Measurements from ENCODE around the gene NSL1.
"Not testable (repeated sequence)": the region's sequence is repeated elsewhere in the genome, so short reads cannot be mapped to it uniquely, and the experiment has no call there.

The NSL1 gene

GRCh38 chr1:212782422-212783154 is 9.0 kb downstream of the NSL1 start:
- DNase-seq, result peak in 1 of 2 experiments; percentile 36

DNA sequence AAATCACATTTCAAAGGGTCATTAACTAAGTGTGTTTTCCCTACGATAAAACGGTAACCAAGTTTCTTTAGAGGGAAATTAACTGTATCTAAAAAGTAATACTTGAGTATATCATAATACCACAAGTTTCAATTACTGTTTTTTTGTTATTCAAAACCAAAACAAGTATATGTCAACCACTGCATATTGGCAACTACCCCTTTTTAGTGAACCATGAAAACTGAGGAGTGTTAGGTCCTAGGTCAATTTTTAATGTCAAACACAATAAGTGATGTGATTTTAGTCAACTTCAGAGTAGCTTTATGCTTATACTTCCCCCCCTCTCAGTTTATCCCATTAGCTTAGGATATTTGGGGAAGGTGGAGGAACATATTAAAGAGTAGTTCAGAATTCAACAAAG is 10.4 kb downstream of the NSL1 start:
- no peak for DNase-seq

- no peak for DNase-seq
Measured at GRCh38 chr1:212780759-212781158, 10.8 kb downstream of the NSL1 start.

GRCh38 chr1:212779086-212779485 is 12.5 kb downstream of the NSL1 start:
- DNase-seq, result not testable (repeated sequence)

- DNase-seq, result no peak
Measured at GRCh38 chr1:212777151-212777550, 14.4 kb downstream of the NSL1 start.

DNA sequence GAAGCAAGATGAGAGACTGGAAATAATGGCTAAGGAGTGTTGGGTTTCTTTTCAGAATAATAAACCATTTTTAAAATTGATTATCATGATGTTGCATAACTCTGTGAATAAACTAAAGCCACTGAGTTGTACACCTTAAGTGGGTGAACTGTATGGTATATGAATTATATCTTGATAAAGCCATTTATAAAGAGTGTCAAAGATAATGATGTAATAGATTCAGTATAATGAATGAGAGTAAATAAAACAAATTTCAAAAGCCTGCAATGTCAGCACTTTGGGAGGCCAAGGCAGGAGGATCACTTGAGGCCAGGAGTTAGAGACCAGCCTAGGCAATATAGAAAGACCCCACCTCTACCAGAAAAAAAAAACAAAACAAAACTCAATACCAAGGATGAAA is 16.3 kb downstream of the NSL1 start:
- DNase-seq, result no peak

DNA sequence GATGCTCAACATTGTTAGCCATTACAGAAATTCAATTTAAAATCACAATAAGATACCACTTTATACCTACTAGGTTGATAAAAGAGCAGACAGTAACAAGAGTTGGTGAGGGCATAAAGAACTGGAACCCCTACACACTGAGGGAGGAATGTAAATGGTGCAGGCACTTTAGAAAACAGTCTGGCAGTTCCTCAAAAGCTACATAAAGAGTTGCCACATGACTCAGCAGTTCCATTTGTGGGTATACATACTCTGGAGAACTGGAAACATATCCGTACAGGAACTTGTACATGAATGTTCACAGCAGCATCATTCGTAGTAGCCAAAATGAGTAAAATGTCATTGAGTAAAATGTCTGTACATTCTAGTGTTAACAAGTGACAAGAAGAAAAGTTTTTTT is 17.0 kb downstream of the NSL1 start:
- DNase-seq, result no peak

- DNase-seq, result no peak
Measured at GRCh38 chr1:212773011-212773410, 18.6 kb downstream of the NSL1 start.

DNA sequence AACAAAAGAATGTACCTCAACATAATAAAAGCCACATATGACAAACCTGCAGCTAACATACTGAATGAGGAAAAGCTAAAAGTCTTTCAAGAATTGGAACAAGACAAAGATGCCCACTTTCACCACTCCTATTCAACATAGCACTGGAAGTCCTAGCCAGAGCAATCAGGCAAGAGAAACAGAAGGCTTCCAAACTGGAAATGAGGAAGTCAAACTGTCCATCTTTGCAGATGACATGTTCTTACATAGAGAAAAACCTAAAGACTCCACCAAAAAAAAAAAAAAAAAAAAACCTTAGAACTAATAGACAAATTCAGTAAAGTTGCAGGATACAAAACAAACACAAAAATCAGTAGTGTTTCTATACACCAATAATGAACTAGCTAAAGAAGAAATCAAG is 20.2 kb downstream of the NSL1 start:
- DNase-seq, result no peak

GRCh38 chr1:212769459-212770167 is 22.0 kb downstream of the NSL1 start:
- no peak for DNase-seq

DNA sequence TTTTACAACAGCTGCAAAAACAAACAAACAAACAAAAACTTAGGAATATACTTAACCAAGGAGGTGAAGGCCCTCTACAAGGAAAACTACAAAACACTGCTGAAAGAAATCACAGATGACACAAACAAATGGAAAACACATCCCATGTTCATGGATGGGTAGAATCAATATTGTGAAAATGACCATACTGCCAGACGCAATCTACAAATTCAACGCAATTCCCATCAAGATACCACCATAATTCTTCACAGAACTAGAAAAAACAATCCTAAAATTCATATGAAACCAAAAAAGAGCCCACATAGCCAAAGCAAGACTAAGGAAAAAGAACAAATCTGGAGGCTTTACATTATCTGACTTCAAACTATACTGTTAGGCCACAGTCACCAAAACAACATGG is 24.8 kb downstream of the NSL1 start:
- not testable (repeated sequence) for DNase-seq

- DNase-seq, result not testable (repeated sequence)
Measured at GRCh38 chr1:212764718-212765281, 26.8 kb downstream of the NSL1 start.

DNA sequence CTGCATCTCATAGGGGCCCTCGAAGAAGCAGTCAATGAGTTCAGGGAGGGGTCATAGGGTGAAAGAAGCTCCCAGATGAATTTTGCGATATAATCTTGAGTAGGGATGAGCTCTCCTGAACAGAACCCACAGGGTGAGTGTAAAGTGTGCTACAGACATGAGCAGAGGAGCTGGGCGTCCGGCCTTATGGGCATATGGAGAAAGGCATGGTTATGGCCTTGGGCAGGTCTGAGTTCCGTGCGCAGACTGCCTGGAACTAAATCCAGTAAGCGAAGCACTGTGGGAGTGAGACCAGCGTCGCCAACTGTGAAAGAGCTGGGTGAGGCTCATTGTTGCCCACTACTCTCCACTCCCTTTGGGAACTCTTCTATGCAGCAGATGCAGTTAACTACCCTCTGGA is 28.7 kb downstream of the NSL1 start:
- DNase-seq, result no peak

GRCh38 chr1:212762234-212762633 is 29.3 kb downstream of the NSL1 start:
- DNase-seq, result no peak

DNA sequence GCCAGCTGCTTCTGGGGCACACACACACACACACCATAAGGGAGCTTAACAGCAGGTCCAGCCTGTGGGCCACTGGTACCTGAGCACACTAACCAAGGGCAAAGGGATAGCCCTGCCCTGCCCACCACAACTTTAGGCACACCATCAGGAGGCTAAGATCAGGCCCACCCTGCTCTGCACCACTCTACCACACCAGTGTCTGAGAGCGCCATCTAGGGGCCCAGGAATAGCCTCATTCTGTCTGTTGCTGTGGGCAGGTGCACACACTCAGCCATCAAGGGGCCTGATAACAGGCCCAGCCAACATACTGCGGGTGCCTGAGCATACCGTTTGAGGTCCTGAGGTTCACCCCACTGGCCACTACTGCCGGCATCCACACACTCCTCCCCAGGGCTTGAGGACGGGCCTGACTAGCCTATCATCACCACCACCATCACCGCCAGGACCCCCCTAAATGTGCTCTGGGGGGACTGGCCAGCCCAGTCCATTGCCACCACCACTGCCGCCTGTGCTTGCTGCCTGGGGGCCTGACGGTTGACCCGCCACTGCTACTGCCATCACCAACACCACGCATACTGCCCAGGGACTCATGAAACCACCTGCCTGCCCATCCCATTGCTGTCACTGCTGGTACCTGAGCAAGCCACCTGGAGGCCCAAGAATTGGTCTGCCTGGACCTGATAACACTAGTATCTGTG is 31.3 kb downstream of the NSL1 start:
- no peak for DNase-seq

- DNase-seq, result no peak
Measured at GRCh38 chr1:212759683-212760082, 31.9 kb downstream of the NSL1 start.

GRCh38 chr1:212754680-212755079 is 36.9 kb downstream of the NSL1 start:
- DNase-seq, result no peak

- DNase-seq, result no peak
Measured at GRCh38 chr1:212754193-212754592, 37.4 kb downstream of the NSL1 start.

DNA sequence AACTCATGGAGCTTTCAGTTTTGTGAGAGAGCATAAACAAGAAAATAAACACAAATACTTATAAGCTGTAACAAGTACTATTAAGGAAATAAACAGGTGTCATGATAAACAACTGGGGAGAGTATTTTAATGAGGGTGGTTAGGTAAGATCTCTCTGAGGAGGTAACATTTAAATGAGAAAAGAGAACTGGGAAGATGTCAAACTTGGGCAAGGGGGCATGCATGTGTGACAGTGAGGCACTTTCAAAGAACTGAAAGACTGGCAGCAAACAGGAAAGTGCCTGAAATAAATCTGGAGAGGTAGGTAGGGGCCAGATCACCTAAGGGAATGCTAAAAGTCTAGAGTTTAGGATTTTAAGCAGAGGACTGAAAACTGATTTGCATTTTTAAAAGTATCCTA is 37.8 kb downstream of the NSL1 start:
- no peak for DNase-seq

DNA sequence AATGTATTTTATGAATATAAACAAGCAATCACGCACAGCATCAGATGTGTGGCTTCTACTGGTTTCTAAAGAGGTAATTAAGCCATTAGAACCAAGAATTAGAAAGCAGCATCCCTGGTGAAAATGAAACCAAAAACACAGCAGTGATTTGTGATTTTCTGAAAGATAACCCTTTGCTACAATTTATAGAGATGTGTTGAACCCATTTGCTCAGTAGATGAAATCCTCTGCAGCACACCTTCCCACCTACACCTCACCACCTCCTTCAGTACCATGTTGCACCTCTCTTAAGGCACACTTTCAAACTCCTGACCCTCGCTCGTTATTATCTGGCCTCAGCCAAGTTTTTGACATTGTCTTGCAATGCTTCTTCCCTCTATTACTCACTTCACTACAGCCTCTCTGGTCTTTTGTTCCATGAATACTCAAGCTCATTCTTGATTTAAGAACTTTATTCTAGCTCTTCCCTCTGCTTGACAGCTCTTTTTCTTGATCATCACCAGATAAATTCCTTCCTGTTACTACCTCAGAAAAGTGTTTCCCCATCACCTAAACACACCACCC is 38.6 kb downstream of the NSL1 start:
- no peak for DNase-seq

DNA sequence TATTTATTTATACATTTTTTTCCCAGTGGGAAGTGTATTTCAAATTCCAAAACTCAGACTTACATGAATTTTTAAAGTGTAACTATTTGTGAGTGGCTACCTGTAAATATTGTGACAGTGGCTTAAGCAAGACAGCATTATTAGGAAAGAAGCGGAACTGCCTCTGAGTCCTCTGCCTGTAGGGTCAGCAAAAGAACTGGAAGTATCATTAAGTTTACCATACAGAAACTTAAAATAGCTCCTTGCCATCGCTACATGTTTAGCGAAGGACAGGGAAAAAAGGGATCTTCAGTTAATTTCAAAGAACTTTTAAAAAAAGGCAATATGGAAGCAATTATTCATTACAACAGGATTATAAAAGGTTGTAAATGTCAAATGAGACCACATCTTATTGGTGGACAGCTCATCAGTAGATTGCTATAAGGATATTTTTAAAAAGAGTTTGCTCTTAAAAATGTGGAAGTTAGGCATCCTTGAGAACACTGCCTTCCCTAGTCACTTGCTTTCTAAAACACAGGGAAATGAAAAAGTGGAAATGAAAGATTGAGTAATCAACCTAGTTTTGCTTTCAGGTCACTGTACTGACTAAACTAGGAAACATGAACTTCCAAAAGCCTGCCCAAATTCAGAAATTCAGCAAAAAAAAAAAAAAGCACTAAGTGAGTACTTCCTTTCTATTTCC is 39.2 kb downstream of the NSL1 start:
- DNase-seq, result no peak

DNA sequence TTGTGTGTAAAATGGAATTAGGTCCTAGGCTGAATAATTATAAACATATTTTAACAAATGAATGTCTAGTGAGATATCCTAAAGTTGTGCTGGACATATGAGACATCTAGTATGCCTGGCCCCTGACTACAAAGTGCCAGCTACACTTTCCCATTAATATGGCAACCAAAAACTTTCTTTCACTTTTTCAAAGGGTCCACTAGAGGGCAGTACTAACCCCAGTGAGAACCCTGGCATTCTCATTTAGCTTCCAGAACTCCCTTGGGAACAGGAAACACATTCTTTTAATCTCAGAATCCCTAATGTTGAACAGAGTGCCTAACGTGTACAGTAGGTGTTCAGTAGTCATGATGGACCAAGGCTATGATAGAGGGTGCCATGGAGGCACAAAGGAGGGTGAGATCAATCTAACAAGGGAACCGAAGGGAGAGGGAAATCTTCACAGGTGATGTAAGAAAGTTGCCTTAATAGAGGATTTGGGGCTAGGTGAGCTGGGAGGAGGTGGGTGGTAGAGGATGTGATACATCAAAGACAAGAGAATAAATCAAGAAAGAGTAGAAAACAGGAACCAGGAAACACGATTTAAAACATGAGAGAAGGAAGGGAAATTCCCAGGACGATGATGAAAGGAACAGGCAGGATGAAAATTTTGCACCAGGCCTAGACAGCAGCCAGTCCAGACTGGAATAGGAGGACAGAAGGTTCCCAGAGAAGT is 41.6 kb downstream of the NSL1 start:
- peak in 1 of 2 experiments; percentile 56 for DNase-seq

Measured in SW 1271 (cell line).